GM08714 (cell line): ENCODE data around the gene LEKR1.
"Not testable (repeated sequence)": the region's sequence is repeated elsewhere in the genome, so short reads cannot be mapped to it uniquely, and the experiment has no call there.

ENCODE experiments used
- H3K4me3 ChIP-seq: fragments of 200-500 bp; sonication (Bioruptor generic); 2 replicates; pipeline ENCODE4 v1.5.1; 2014; ENCODE audit warnings: mild to moderate bottlenecking, low read length, inconsistent platforms
- ZNF274 ChIP-seq: IDR thresholded peaks from 2 replicates; pipeline ENCODE4 v1.6.1; 2012; ENCODE audit warnings: mild to moderate bottlenecking, low read depth, low read length

Gene LEKR1

GRCh38 chr3:156817646-156818272 lies 8.4 kb upstream of the LEKR1 start:
- TF ChIP-seq ZNF274: no peak
- peak overlapping the region; percentile 74 for H3K4me3 ChIP-seq

DNA sequence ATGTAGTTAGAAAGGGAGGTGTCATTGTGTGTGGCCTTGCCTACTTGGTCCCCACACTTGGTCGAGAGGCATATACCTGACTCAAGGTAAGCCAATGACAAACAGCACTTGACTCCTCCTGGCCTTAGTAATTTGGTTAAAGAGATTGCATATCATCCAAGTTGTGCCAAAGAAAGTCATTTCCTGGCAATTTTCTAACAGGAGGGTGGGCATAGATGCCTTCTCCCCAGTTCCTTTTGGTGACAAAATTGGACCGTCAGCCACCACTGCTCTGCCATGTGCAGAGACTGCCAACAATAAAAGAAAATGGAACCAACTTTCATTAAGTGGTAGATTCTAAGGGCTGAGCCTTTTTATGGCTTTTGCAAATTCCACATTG lies 7.9 kb upstream of the LEKR1 start:
- H3K4me3 ChIP-seq: peak overlapping the region; percentile 54; the same call in 1 of the 2 replicates
- no peak for TF ChIP-seq ZNF274

DNA sequence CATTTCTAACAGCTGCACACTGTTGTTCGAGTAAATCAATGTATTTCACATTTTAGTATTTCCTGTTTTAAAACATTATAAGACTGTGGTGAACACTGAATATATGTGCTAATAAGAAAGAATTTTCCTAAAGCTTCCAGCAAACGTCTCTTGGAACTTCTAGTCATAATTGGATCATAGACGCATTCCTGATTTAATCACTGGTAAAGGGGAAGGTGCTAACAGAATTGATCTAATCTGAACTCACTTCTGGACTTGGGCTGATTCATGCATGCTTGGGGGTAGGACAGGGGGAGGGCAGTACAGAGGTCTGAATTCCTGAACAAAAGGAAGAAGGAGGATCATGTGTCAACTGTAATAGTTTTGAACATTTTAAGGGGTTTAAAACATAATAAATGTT lies 7.3 kb upstream of the LEKR1 start:
- no peak for TF ChIP-seq ZNF274
- no peak overlapping the region for H3K4me3 ChIP-seq

DNA sequence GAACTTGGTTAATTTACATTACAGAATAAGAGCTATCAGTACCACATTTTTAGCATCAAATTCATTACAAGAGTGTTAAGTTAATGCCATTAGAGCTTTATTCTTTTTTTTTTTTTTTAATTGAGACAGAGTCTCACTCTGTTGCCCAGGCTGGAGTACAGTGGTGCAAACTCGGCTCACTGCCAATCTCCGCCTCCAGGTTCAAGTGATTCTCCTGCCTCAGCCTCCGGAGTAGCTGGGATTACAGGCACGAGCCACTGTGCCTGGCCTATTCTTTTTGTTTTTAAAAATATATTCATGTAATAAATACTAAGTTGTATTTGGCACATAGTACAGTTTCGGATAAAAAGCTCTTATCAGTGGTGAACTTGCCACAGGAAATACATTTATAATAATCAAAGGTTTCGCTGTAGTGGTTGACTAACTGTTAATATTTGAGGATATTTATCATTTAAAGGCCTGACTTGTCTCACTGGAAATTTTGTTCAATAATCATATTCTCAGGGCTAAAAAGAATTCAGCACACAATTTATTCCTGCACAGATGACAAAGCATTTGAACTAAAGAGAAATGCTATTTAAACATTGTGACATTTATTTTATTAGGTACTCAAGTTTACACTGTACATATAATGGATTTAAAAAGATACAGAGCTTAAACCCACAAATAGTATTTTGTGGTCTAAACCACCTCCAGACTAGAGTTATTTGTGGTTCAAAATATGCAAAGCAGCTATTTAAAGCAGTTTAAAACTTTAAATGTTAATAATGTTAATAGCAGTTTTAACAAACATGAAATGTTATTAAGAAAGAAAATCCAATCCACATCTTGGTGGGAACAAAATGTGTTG lies 6.1 kb upstream of the LEKR1 start:
- H3K4me3 ChIP-seq: no peak overlapping the region

DNA sequence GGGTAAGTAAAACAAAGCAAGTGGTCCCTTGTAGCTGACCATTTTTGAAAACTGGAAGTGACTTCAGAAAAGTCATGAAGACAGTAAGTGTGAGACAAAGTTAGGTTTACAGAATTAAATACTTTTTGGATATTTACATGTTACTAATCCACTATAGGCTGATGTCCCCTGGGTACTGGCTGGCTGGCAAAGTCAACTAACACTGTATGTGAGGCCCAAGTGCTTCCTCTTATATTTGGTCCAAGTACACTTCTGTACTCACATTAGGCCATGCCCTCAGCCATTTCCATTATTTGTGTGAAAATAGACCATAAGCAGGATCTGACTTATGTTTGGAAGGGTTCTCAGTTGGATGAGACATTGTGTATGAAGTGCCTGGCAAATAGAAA lies 5.5 kb upstream of the LEKR1 start:
- no peak for TF ChIP-seq ZNF274
- H3K4me3 ChIP-seq: no peak overlapping the region

More for the DNA sequence above, 6.1 kb upstream of the LEKR1 start:
- TF ChIP-seq ZNF274: no peak

DNA sequence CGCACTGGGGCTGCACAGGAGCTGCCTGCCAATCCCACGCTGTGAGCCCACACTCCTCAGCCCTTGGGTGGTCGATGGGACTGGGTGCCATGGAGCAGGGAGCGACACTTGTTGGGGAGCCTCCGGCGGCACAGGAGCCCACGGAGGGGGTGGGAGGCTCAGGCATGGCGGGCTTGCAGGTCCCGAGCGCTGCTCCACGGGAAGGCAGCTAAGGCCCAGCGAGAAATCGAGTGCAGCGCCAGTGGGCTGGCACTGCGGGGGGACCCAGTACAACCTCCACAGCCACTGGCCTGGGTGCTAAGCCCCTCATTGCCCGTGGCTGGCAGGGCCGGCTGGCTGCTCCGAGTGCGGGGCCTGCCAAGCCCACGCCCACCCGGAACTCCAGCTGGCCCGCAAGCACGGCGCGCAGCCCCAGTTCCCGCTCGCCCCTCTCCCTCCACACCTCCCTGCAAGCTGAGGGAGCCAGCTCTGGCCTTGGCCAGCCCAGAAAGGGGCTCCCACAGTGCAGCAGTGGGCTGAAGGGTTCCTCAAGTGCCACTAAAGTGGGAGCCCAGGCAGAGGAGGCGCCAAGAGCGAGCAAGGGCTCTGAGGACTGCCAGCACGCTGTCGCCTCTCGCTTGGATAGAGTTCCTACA lies 3.4 kb upstream of the LEKR1 start:
- H3K4me3 ChIP-seq: not testable (repeated sequence)

GRCh38 chr3:156825795-156826143 lies 384 bp upstream of the LEKR1 start:
- H3K4me3 ChIP-seq: peak overlapping the region; percentile 78; the same call in 1 of the 2 replicates
- TF ChIP-seq ZNF274: no peak

DNA sequence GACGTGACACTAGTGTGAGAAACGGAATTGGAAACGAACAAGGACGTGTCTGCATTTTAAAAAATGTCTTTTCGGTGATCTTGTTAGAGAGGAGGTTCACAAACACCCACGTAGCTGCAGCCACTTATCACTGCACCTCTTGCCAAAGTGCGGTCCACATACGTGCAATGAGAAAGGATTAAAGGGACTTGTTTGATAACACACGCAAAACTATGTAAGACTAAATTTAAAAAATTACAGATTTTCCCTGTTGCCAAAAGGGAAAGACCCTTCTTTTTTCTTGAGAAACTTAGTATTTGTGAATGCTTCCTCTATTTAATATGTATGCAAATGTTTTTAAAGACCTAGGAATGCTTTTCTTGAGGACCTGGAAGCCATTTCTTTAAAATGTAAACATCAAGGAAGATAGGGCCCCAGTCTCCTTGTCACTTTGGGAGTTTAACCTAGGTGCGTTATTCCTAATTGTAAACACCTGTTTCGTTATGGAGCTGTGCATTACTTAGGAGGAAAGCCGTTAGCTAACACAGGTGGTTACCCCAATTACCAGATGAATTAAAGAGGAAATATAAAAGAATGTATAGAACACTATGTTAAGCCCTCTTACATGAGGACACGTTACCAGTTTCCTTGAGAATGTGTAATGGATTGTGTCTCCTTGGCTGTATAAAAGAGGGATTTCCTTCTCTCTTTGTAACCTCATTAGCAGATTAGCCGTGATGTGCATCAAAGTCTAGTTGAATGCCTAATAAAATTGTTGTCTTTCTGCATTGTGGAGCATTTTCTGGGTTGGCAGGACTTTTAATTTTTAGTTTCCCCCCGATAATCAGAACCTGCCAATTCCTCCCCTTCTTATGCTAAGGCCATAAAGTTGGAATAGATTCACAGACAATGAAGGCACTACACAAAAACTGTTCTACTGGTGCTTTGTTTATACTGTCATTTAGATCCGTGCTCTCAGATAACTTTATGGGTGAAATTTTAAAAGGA lies 1.0 kb downstream of the LEKR1 start:
- TF ChIP-seq ZNF274: no peak
- peak overlapping the region; percentile 78 for H3K4me3 ChIP-seq

- H3K4me3 ChIP-seq: no peak overlapping the region
- no peak for TF ChIP-seq ZNF274
These were observed 4.9 kb downstream of the LEKR1 start for GRCh38 chr3:156831006-156831405.

DNA sequence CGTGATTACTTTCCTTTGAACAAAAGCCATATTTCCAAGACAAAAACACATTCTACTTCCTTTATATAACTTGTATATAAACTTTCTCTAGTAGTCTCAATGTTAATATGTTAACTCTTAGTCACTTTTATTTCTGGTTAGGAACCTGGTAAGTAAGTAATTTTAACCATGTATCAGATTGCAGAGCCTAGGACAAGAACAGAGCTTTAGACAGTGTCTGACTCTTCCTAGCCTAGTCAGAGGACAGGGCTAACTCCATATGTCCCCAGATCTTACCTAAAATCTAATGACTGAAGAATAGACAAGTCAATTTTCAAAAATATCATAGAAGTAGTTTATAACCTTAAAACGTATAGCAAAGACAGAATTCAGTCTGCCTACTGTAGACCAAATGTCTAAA lies 8.3 kb downstream of the LEKR1 start:
- no peak for TF ChIP-seq ZNF274
- H3K4me3 ChIP-seq: no peak overlapping the region

- H3K4me3 ChIP-seq: no peak overlapping the region
- no peak for TF ChIP-seq ZNF274
These were observed 8.9 kb downstream of the LEKR1 start for GRCh38 chr3:156834962-156835535.

DNA sequence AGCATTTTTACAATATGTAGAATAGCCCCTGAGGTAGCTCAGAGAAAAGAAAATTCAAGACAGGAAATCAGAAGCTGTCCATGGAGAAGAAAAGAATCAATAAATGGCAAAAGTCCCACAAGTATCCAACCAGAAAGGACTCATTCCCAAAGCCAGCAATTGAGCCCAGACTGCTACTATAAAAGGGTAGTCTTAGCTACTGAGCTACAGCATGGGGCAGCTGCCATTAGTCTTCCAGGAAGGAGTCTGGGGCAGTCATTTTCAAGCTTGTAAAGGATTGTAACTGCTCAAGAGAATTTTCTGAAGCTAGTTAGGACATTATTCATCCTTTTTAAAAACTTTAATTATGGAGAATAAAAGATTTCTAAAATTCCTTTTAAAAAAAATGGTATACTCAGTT lies 10.5 kb downstream of the LEKR1 start:
- no peak overlapping the region for H3K4me3 ChIP-seq
- no peak for TF ChIP-seq ZNF274

GRCh38 chr3:156837115-156837514 lies 11.0 kb downstream of the LEKR1 start:
- TF ChIP-seq ZNF274: no peak
- no peak overlapping the region for H3K4me3 ChIP-seq

- H3K4me3 ChIP-seq: no peak overlapping the region
- TF ChIP-seq ZNF274: no peak
These were observed 11.9 kb downstream of the LEKR1 start for GRCh38 chr3:156838035-156838434.
